ENCODE measurements around the gene MAP3K13. TPM values are rescaled to one million over a fixed set of nuclear protein-coding genes. Genes with fewer than 3 reads are reported as not detected.
"Not testable (repeated sequence)": the region's sequence is repeated elsewhere in the genome, so short reads cannot be mapped to it uniquely, and the experiment has no call there.

Gene MAP3K13
- total and polyA plus RNA-seq, 10 of the 15 experiments (the other 5 are each of a cell fraction or from before 2014, with no cell fraction given) = 10.5 to 70.8 (median 26.8) TPM

- ATAC-seq; H3K27me3 ChIP-seq (replicated peaks in 1 of 2; ENCODE audit: control insufficient read depth in 2 of 2, insufficient read depth in 2 of 2, low read length in 1 of 2); H3K36me3 ChIP-seq (ENCODE audit: control insufficient read depth in 2 of 2, insufficient read depth in 2 of 2, low read length in 1 of 2); RAD21 ChIA-PET (ENCODE audit: unreplicated experiment); H3K4me3 ChIP-seq; intact Hi-C loops (cut with micrococcal nuclease; ENCODE audit: unreplicated experiment); H4K20me1 ChIP-seq (ENCODE audit: control insufficient read depth, insufficient read depth); H3K4me2 ChIP-seq (ENCODE audit: control insufficient read depth, insufficient read depth); H3K9ac ChIP-seq (ENCODE audit: control insufficient read depth, insufficient read depth, low read length); H2AFZ ChIP-seq (ENCODE audit: control insufficient read depth, low read depth, low read length); FAIRE-seq; in situ Hi-C loops (cut with MboI); DNase-seq (ENCODE audit: low read depth, low spot score); H3K9me3 ChIP-seq (replicated peaks; ENCODE audit: control insufficient read depth, insufficient read depth, low read length); H3K27ac ChIP-seq (ENCODE audit: control insufficient read depth, insufficient read depth); BruUV-seq (replicated peaks); H3K4me1 ChIP-seq (ENCODE audit: control insufficient read depth, insufficient read depth, low read length): not testable (repeated sequence)
- peaks cover 15% of the 10 kb centered on the region for H3K79me2 ChIP-seq (ENCODE audit: control insufficient read depth, insufficient read depth, low read length)
- ChIA-PET SMC1A (ENCODE audit: uncharacterized antibody, unreplicated experiment) (interaction anchor here (1.5 kb wide), 1 partner anchor 13 kb away, joined by 4 read pairs; no protein-coding TSS in a partner anchor), CTCF (interaction anchor here (1.0 kb wide), 1 partner anchor 16 kb away, joined by 3 read pairs; no protein-coding TSS in a partner anchor), POLR2A (interaction anchor here (0.6 kb wide), 1 partner anchor 112 kb away, joined by 3 read pairs; no protein-coding TSS in a partner anchor)
- WGBS (ENCODE audit: insufficient coverage, insufficient replicate concordance, low lambda C conversion rate, missing lambda C conversion rate) = 83% methylated on average over 6 of the region's 6 CpGs
These were observed 7.4 kb downstream of the MAP3K13 start for GRCh38 chr3:185370349-185370748.

GRCh38 chr3:185371306-185372074, 8.6 kb downstream of the MAP3K13 start:
- Histone ChIP-seq H3K4me3 (no peak overlapping the region), H3K27me3 (replicated peaks in 1 of 2; ENCODE audit: control insufficient read depth in 2 of 2, insufficient read depth in 2 of 2, low read length in 1 of 2) (no peaks in the 10 kb centered on the region), H2AFZ (ENCODE audit: control insufficient read depth, low read depth, low read length) (no peak overlapping the region), H3K9me3 (replicated peaks; ENCODE audit: control insufficient read depth, insufficient read depth, low read length) (no peaks in the 10 kb centered on the region), H3K27ac (ENCODE audit: control insufficient read depth, insufficient read depth) (no peak overlapping the region), H3K4me2 (ENCODE audit: control insufficient read depth, insufficient read depth) (no peak overlapping the region), H3K79me2 (ENCODE audit: control insufficient read depth, insufficient read depth, low read length) (peaks cover 6% of the 10 kb centered on the region), H3K9ac (ENCODE audit: control insufficient read depth, insufficient read depth, low read length) (no peak overlapping the region), H4K20me1 (ENCODE audit: control insufficient read depth, insufficient read depth) (no peaks in the 10 kb centered on the region), H3K36me3 (ENCODE audit: control insufficient read depth in 2 of 2, insufficient read depth in 2 of 2, low read length in 1 of 2) (no peaks in the 10 kb centered on the region; a peak in 1 of 4 replicates), H3K4me1 (ENCODE audit: control insufficient read depth, insufficient read depth, low read length) (no peaks in the 10 kb centered on the region)
- TF ChIP-seq E2F8 (IDR thresholded peaks at IDR 0.05; ENCODE audit: low read depth, partially characterized antibody) (no peak), PAX8 (IDR thresholded peaks at IDR 0.05) (no peak)
- RAD21 ChIA-PET (ENCODE audit: unreplicated experiment) = no interaction called here
- CTCF ChIA-PET = interaction anchor here (1.0 to 1.6 kb wide), 3 partner anchors 10 to 188 kb away, joined by 3 to 6 read pairs (median 3); no protein-coding TSS in a partner anchor
- intact Hi-C loops (cut with micrococcal nuclease; ENCODE audit: unreplicated experiment) = no loop called here
- DNase-seq (ENCODE audit: low read depth, low spot score) (no peak), ATAC-seq (no peak), FAIRE-seq (no peak)
- SMC1A ChIA-PET (ENCODE audit: uncharacterized antibody, unreplicated experiment) = no interaction called here
- BruUV-seq (replicated peaks) = no TSS peak
- in situ Hi-C loops (cut with MboI) = no loop called here
- 50% methylated on average over 2 of the region's 2 CpGs for WGBS (ENCODE audit: insufficient coverage, insufficient replicate concordance, low lambda C conversion rate, missing lambda C conversion rate)
- POLR2A ChIA-PET = interaction anchor here (0.6 kb wide), 1 partner anchor 256 kb away, joined by 3 read pairs; no protein-coding TSS in a partner anchor

Measured in GM12878 (cell line).